Thyroid gland (tissue), 4 donors: ENCODE results near the gene ANO7. TPM values are rescaled to one million over a fixed set of nuclear protein-coding genes. Genes with fewer than 3 reads are reported as not detected.

ENCODE experiments used
- DNase-seq, 2 donors: peaks; one replicate each; pipeline ENCODE4 v3.0.0-alpha.2; 2019
- H3K27ac ChIP-seq, 3 donors: fragments of 200-600 bp; sonication (generic); 1 replicate in 2 of 3; 2 replicates in 1 of 3; pipeline ENCODE4 v1.5.1; 2016 to 2019; ENCODE audit warnings: mild to moderate bottlenecking in 1 of 3, moderate library complexity in 1 of 3
- H3K27me3 ChIP-seq: fragments of 200-600 bp; sonication (generic); one replicate; pipeline ENCODE4 v1.5.1; 2019
- H3K36me3 ChIP-seq, 2 donors: fragments of 200-600 bp; sonication (generic); one replicate each; pipeline ENCODE4 v1.5.1; 2016 to 2019
- H3K4me1 ChIP-seq, 2 donors: fragments of 200-600 bp; sonication (generic); one replicate each; pipeline ENCODE4 v1.5.1; 2017 to 2019
- H3K4me3 ChIP-seq, 3 donors: fragments of 200-600 bp; sonication (generic); replicated peaks in 1 of 3; 1 replicate in 2 of 3; 2 replicates in 1 of 3; pipeline ENCODE4 v1.5.1; 2016; ENCODE audit warnings: mild to moderate bottlenecking in 1 of 3
- H3K9me3 ChIP-seq: fragments of 200-600 bp; sonication (generic); one replicate; pipeline ENCODE4 v1.5.1; 2017
- POLR2A ChIP-seq, 2 donors: fragments of 450-650 bp; IDR thresholded peaks; one replicate each; pipeline ENCODE4 v1.6.1; 2017; ENCODE audit warnings: antibody characterized with exemption in 2 of 2, mild to moderate bottlenecking in 2 of 2, moderate library complexity in 1 of 2
- WGBS, 2 donors: methylation state at CpG; one replicate each; pipeline ENCODE4 v1.1.5; 2017; 5-methylcytosine and 5-hydroxymethylcytosine counted together
- intact Hi-C: fragments of 100-400 bp; cut with DNase I; formaldehyde crosslinking; loops from one replicate; pipeline ENCODE4 v1.15.1; 2023
- total RNA-seq, 4 donors: library from RNA; depleted of rRNA; stranded (reverse); fragments of >200 nt; gene quantifications; one replicate each; pipeline ENCODE4 v1.2.3, GENCODE V29; 2016
- TF ChIP-seq, protein P1 (sequence below), 6 experiments: fragments of 200-600 bp in 3 of 6; fragments of 450-650 bp in 3 of 6; sonication (generic) in 3 of 6; IDR thresholded peaks; one replicate each; pipeline ENCODE4 v1.5.1; 2016 to 2019; ENCODE audit warnings: antibody characterized with exemption in 6 of 6, mild to moderate bottlenecking in 2 of 6, inconsistent platforms in 1 of 6, moderate library complexity in 1 of 6

ANO7 gene
- total RNA-seq, 4 donors from 2014 or later = 0.94 to 1.8 (median 0.98) TPM; not detected in 1

GRCh38 chr2:241213041-241213440, 24.6 kb downstream of the ANO7 start:
- 84% methylated on average over 3 to 8 of the region's 13 CpGs for WGBS, 2 donors
- no peak overlapping the region for H3K4me3 ChIP-seq
- DNase-seq = no peak
- no peaks in the 10 kb centered on the region for H3K27me3 ChIP-seq
- no peaks in the 10 kb centered on the region for H3K4me1 ChIP-seq
- no peaks in the 10 kb centered on the region for H3K36me3 ChIP-seq
- H3K27ac ChIP-seq = no peak overlapping the region
- H3K9me3 ChIP-seq = no peaks in the 10 kb centered on the region
- intact Hi-C loops = no loop called here
- no peak for TF ChIP-seq POLR2A (IDR thresholded peaks at IDR 0.05)
- TF ChIP-seq, protein P1, sequence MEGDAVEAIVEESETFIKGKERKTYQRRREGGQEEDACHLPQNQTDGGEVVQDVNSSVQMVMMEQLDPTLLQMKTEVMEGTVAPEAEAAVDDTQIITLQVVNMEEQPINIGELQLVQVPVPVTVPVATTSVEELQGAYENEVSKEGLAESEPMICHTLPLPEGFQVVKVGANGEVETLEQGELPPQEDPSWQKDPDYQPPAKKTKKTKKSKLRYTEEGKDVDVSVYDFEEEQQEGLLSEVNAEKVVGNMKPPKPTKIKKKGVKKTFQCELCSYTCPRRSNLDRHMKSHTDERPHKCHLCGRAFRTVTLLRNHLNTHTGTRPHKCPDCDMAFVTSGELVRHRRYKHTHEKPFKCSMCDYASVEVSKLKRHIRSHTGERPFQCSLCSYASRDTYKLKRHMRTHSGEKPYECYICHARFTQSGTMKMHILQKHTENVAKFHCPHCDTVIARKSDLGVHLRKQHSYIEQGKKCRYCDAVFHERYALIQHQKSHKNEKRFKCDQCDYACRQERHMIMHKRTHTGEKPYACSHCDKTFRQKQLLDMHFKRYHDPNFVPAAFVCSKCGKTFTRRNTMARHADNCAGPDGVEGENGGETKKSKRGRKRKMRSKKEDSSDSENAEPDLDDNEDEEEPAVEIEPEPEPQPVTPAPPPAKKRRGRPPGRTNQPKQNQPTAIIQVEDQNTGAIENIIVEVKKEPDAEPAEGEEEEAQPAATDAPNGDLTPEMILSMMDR (IDR thresholded peaks at IDR 0.05) = no peak

GRCh38 chr2:241213567-241213966, 25.1 kb downstream of the ANO7 start:
- WGBS, 2 donors = 60 to 73% methylated on average over 7 of the region's 7 CpGs
- no peaks in the 10 kb centered on the region for H3K9me3 ChIP-seq
- no peak overlapping the region for H3K4me3 ChIP-seq
- H3K4me1 ChIP-seq = peaks cover 1 to 2% of the 10 kb centered on the region in 2 donors
- intact Hi-C loops = no loop called here
- no peak for DNase-seq
- no peak for TF ChIP-seq POLR2A (IDR thresholded peaks at IDR 0.05)
- TF ChIP-seq, protein P1 (IDR thresholded peaks at IDR 0.05) = no peak
- no peak overlapping the region for H3K27ac ChIP-seq
- H3K36me3 ChIP-seq = no peaks in the 10 kb centered on the region
- H3K27me3 ChIP-seq = no peaks in the 10 kb centered on the region

GRCh38 chr2:241214209-241214608, 25.7 kb downstream of the ANO7 start:
- H3K9me3 ChIP-seq = no peaks in the 10 kb centered on the region
- TF ChIP-seq, protein P1 (IDR thresholded peaks at IDR 0.05) = no peak
- no peak for TF ChIP-seq POLR2A (IDR thresholded peaks at IDR 0.05)
- no peak overlapping the region for H3K27ac ChIP-seq
- no peak overlapping the region for H3K4me3 ChIP-seq
- 70 to 85% methylated on average over 7 of the region's 10 CpGs for WGBS, 2 donors
- H3K4me1 ChIP-seq = peaks cover 8 to 9% of the 10 kb centered on the region in 2 donors
- no peak for DNase-seq
- no peaks in the 10 kb centered on the region for H3K27me3 ChIP-seq
- intact Hi-C loops = no loop called here
- no peaks in the 10 kb centered on the region for H3K36me3 ChIP-seq

DNA sequence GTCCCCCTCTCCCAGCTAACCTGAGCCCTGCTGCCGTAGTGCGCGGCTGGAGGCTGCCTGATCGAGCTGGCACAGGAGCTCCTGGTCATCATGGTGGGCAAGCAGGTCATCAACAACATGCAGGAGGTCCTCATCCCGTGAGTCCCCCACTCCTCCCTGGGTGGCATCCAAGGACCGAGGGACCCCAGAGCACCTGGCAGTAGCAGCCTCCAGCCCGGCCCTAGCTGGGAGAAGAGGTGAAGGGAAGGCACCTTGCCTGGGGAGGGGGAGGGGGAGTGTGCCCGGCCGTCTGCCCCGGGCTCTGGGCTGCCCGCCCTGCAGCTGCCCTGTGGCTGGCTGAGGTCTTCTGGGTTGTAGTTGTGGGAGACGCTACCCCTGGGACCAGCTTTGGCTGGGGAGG, 26.3 kb downstream of the ANO7 start:
- 87 to 93% methylated on average over 3 to 6 of the region's 12 CpGs for WGBS, 2 donors
- no peak overlapping the region for H3K27ac ChIP-seq
- DNase-seq = no peak
- intact Hi-C loops = no loop called here
- H3K9me3 ChIP-seq = no peaks in the 10 kb centered on the region
- H3K4me3 ChIP-seq = no peak overlapping the region
- TF ChIP-seq POLR2A (IDR thresholded peaks at IDR 0.05) = no peak
- TF ChIP-seq, protein P1 (IDR thresholded peaks at IDR 0.05) = no peak
- H3K27me3 ChIP-seq = no peaks in the 10 kb centered on the region
- peaks cover 8 to 9% of the 10 kb centered on the region in 2 donors for H3K4me1 ChIP-seq
- no peaks in the 10 kb centered on the region for H3K36me3 ChIP-seq

DNA sequence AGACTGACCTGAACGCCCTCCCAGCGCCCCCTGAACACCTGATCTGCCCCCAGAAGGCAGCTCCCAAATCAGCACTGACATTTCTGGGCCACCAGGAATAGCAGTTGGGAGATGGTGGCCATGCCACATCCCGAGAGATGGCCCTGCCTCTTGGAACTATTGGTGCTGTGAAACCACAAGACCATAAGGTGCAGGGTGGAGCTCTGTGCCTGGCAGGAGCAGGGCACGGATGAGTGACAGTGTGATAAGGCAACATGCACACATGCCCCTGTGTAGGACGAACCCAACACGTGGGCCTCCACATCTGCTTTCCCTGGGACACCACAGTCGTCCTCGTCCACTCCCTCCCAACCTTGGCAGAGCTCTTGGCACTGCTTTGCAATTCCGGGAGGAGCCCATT, 26.9 kb downstream of the ANO7 start:
- WGBS, 2 donors = 78 to 84% methylated on average over 7 to 9 of the region's 9 CpGs
- H3K4me3 ChIP-seq = no peak overlapping the region
- no peaks in the 10 kb centered on the region for H3K36me3 ChIP-seq
- no peak overlapping the region for H3K27ac ChIP-seq
- TF ChIP-seq, protein P1 (IDR thresholded peaks at IDR 0.05) = no peak
- TF ChIP-seq POLR2A (IDR thresholded peaks at IDR 0.05) = no peak
- no peak for DNase-seq
- intact Hi-C loops = no loop called here
- H3K9me3 ChIP-seq = no peaks in the 10 kb centered on the region
- peaks cover 8 to 9% of the 10 kb centered on the region in 2 donors for H3K4me1 ChIP-seq
- H3K27me3 ChIP-seq = no peaks in the 10 kb centered on the region
